ENCODE data around the gene ACBD4.

GRCh38 chr17:45131616-45132319, 3.7 kb upstream of the ACBD4 start:
- TF ChIP-seq CTCF (IDR thresholded peaks at IDR 0.05; ENCODE audit: low read depth, low read length, missing input control) (peak; percentile 49), GABPA (IDR thresholded peaks at IDR 0.05 in 1 of 2, conservative IDR thresholded peaks at IDR 0.05 in 1 of 2) (no peak), MAX (IDR thresholded peaks at IDR 0.05) (no peak), TAF1 (conservative IDR thresholded peaks at IDR 0.05) (no peak), REST (IDR thresholded peaks at IDR 0.05) (no peak), JUND (IDR thresholded peaks at IDR 0.05) (no peak), ATF3 (IDR thresholded peaks at IDR 0.05) (no peak), FOXA1 (IDR thresholded peaks at IDR 0.05) (no peak)
